ENCODE data around the gene RNF146. TPM values are rescaled to one million over a fixed set of nuclear protein-coding genes. Genes with fewer than 3 reads are reported as not detected.

RNF146 gene
- total and polyA plus RNA-seq, 9 of the 15 experiments (the other 6 are each of a cell fraction or from before 2014, with no cell fraction given) = 8.4 to 30.5 (median 17.5) TPM

GRCh38 chr6:127299522-127300240 lies 33.0 kb downstream of the RNF146 start:
- Histone ChIP-seq H2AFZ (ENCODE audit: low read depth, low read length) (no peak overlapping the region), H3K4me1 (replicated peaks in 1 of 2; ENCODE audit: control insufficient read depth in 2 of 2, insufficient read depth in 2 of 2, low read length in 2 of 2) (no peaks in the 10 kb centered on the region), H3K9me1 (ENCODE audit: control insufficient read depth, insufficient read depth, low read length) (no peaks in the 10 kb centered on the region), H3K36me3 (ENCODE audit: control insufficient read depth, insufficient read depth, low read length) (peaks cover 16% of the 10 kb centered on the region; the same call in 2 of the 3 replicates), H3K4me3 (no peak overlapping the region), H3K27ac (ENCODE audit: extremely low read depth, low read depth, low read length) (no peak overlapping the region), H3K27me3 (ENCODE audit: control insufficient read depth in 2 of 2, insufficient read depth in 2 of 2, low read length in 2 of 2) (no peaks in the 10 kb centered on the region), H3K4me2 (ENCODE audit: insufficient read depth, low read length) (no peak overlapping the region), H4K20me1 (replicated peaks; ENCODE audit: control insufficient read depth, insufficient read depth, low read length) (no peaks in the 10 kb centered on the region; the same call in none of the 2 replicates), H3K79me2 (ENCODE audit: control insufficient read depth, insufficient read depth, low read length) (peaks cover 12% of the 10 kb centered on the region; the same call in 2 of the 3 replicates), H3K9ac (ENCODE audit: insufficient read depth in 1 of 2, low read depth in 2 of 2, low read length in 2 of 2) (no peak overlapping the region), H3K9me3 (replicated peaks; ENCODE audit: control insufficient read depth, insufficient read depth, low read depth, low read length) (no peaks in the 10 kb centered on the region)
- FAIRE-seq = no peak
- ATAC-seq = no peak
- intact Hi-C loops (cut with micrococcal nuclease) (loop anchor here (5.0 kb wide), 1 partner anchor 238 kb away; no protein-coding TSS in a partner anchor), in situ Hi-C loops (cut with MboI) (loop anchor here (10.0 kb wide), 1 partner anchor 125 kb away; no protein-coding TSS in a partner anchor)
- ChIA-PET POLR2A (interaction anchor here (0.6 to 0.9 kb wide), 2 partner anchors 10 to 126 kb away, joined by 3 read pairs; no protein-coding TSS in a partner anchor), CTCF (ENCODE audit: low intra/inter-chr PET ratio) (no interaction called here)
- no peak for TF ChIP-seq SETDB1 (IDR thresholded peaks at IDR 0.05; ENCODE audit: low read length)
- TF ChIP-seq SAFB (IDR thresholded peaks at IDR 0.05; ENCODE audit: borderline replicate concordance, low read depth, low read length) = no peak
- no peak for TF ChIP-seq POLR2G (IDR thresholded peaks at IDR 0.05; ENCODE audit: low read depth, low read length)
- no peak for TF ChIP-seq LEF1 (IDR thresholded peaks at IDR 0.05)
- no peak for TF ChIP-seq ZNF217 (CRISPR knock-in tag; IDR thresholded peaks at IDR 0.05)
- TF ChIP-seq RBBP5 (IDR thresholded peaks at IDR 0.05; ENCODE audit: borderline replicate concordance, insufficient read depth, low read length, poor library complexity, severe bottlenecking) = no peak
- no peak for TF ChIP-seq CHD2 (IDR thresholded peaks at IDR 0.05; ENCODE audit: low read depth, low read length)
- no peak for TF ChIP-seq ZNF76 (CRISPR knock-in tag; IDR thresholded peaks at IDR 0.05; ENCODE audit: borderline replicate concordance)
- DNase-seq (ENCODE audit: extremely low read depth in 1 of 4, low spot score in 3 of 4) = no peak
- WGBS (ENCODE audit: insufficient coverage, low coverage, missing lambda C conversion rate) = 92% methylated on average over 4 of the region's 4 CpGs
- BruUV-seq (replicated peaks) = no TSS peak
